Activated CD8-positive, alpha-beta T cell treated with anti-CD3 and anti-CD28 coated beads, Interleukin-2, amount 10 ng/mL, durations not matched to agents 7 days and 5 days (primary cell): ENCODE results near the gene DEFB112. TPM values are rescaled to one million over a fixed set of nuclear protein-coding genes. Genes with fewer than 3 reads are reported as not detected.

Experiments
- total RNA-seq, 2 experiments: library from RNA; stranded (reverse); gene quantifications; one replicate each; pipeline ENCODE4 v1.2.3, GENCODE V29; 2021

Gene DEFB112
- total RNA-seq, 2 experiments from 2014 or later: not detected

Other genes starting within 250 kb of the DEFB112 start
- gene CRISP1, start 183.4 kb downstream of the DEFB112 start, total RNA-seq: not detected
- not detected for gene DEFB114, start 85.8 kb downstream of the DEFB112 start, total RNA-seq
- not detected for gene DEFB113, start 80.3 kb downstream of the DEFB112 start, total RNA-seq
- gene DEFB110, start 27.9 kb downstream of the DEFB112 start, total RNA-seq: not detected